Stimulated activated CD8-positive, alpha-beta memory T cell treated with anti-CD3 and anti-CD28 coated beads, Interleukin-12 subunit alpha, Interleukin-12 subunit beta, amount 100 ng/mL, for 4 hours (primary cell): ENCODE measurements around the gene CNBP.

Experiments
- DNase-seq: peaks from one replicate; pipeline ENCODE4 v3.0.0-alpha.2; 2020; ENCODE audit warnings: low read depth

The CNBP gene

GRCh38 chr3:129130291-129130813 lies 53.3 kb downstream of the CNBP start:
- DNase-seq, result no peak

- no peak for DNase-seq
These were observed 55.1 kb downstream of the CNBP start for GRCh38 chr3:129128357-129129155.

GRCh38 chr3:129126726-129127280 lies 56.9 kb downstream of the CNBP start:
- DNase-seq, result no peak

- no peak for DNase-seq
These were observed 60.2 kb downstream of the CNBP start for GRCh38 chr3:129123314-129124060.

- no peak for DNase-seq
These were observed 61.2 kb downstream of the CNBP start for GRCh38 chr3:129122412-129123011.

GRCh38 chr3:129121792-129122411 lies 61.8 kb downstream of the CNBP start, which contains the start of gene RAB43:
TSS of gene RAB43 (minus strand) at chr3:129121804. CDS start at chr3:129121489, 315 bp downstream.
- peak; percentile 82 for DNase-seq

- peak; percentile 61 for DNase-seq
These were observed 62.5 kb downstream of the CNBP start for GRCh38 chr3:129121016-129121791.

GRCh38 chr3:129120254-129121004 lies 63.3 kb downstream of the CNBP start:
- DNase-seq, result peak; percentile 75

GRCh38 chr3:129119365-129120100 lies 64.2 kb downstream of the CNBP start:
- DNase-seq, result no peak

- DNase-seq, result no peak
These were observed 65.0 kb downstream of the CNBP start for GRCh38 chr3:129118745-129119144.
